ENCODE measurements around the gene B4GALNT4. TPM values are rescaled to one million over a fixed set of nuclear protein-coding genes. Genes with fewer than 3 reads are reported as not detected.
"Not testable (repeated sequence)": the region's sequence is repeated elsewhere in the genome, so short reads cannot be mapped to it uniquely, and the experiment has no call there.

B4GALNT4 gene
- total RNA-seq, 1 experiment from 2014 or later = 1.4 TPM

- DNase-seq (ENCODE audit: low read depth, low spot score); in situ Hi-C loops (cut with HindIII; ENCODE audit: low pct_unique_long_range_greater_than_20kb, low sequenced_read_pairs): not testable (repeated sequence)
Measured at GRCh38 chr11:333616-334263, 35.6 kb upstream of the B4GALNT4 start.

GRCh38 chr11:334264-334994 lies 34.9 kb upstream of the B4GALNT4 start:
- in situ Hi-C loops (cut with HindIII; ENCODE audit: low pct_unique_long_range_greater_than_20kb, low sequenced_read_pairs) = no loop called here
- DNase-seq (ENCODE audit: low read depth, low spot score) = no peak

- no peak for DNase-seq (ENCODE audit: low read depth, low spot score)
- in situ Hi-C loops (cut with HindIII; ENCODE audit: low pct_unique_long_range_greater_than_20kb, low sequenced_read_pairs) = no loop called here
Measured at GRCh38 chr11:335779-336658, 33.3 kb upstream of the B4GALNT4 start.

- DNase-seq (ENCODE audit: low read depth, low spot score) = no peak
- in situ Hi-C loops (cut with HindIII; ENCODE audit: low pct_unique_long_range_greater_than_20kb, low sequenced_read_pairs) = no loop called here
Measured at GRCh38 chr11:336659-337198, 32.6 kb upstream of the B4GALNT4 start.

GRCh38 chr11:337711-338110 lies 31.6 kb upstream of the B4GALNT4 start:
- no peak for DNase-seq (ENCODE audit: low read depth, low spot score)
- in situ Hi-C loops (cut with HindIII; ENCODE audit: low pct_unique_long_range_greater_than_20kb, low sequenced_read_pairs) = no loop called here

- in situ Hi-C loops (cut with HindIII; ENCODE audit: low pct_unique_long_range_greater_than_20kb, low sequenced_read_pairs) = no loop called here
- DNase-seq (ENCODE audit: low read depth, low spot score) = no peak
Measured at GRCh38 chr11:339963-340362, 29.3 kb upstream of the B4GALNT4 start.

- no peak for DNase-seq (ENCODE audit: low read depth, low spot score)
- in situ Hi-C loops (cut with HindIII; ENCODE audit: low pct_unique_long_range_greater_than_20kb, low sequenced_read_pairs) = no loop called here
Measured at GRCh38 chr11:340539-341512, 28.5 kb upstream of the B4GALNT4 start.

- DNase-seq (ENCODE audit: low read depth, low spot score) = peak; percentile 91
- in situ Hi-C loops (cut with HindIII; ENCODE audit: low pct_unique_long_range_greater_than_20kb, low sequenced_read_pairs) = no loop called here
Measured at GRCh38 chr11:342328-342727, 27.0 kb upstream of the B4GALNT4 start.

- in situ Hi-C loops (cut with HindIII; ENCODE audit: low pct_unique_long_range_greater_than_20kb, low sequenced_read_pairs) = no loop called here
- no peak for DNase-seq (ENCODE audit: low read depth, low spot score)
Measured at GRCh38 chr11:344836-345578, 24.3 kb upstream of the B4GALNT4 start.

- in situ Hi-C loops (cut with HindIII; ENCODE audit: low pct_unique_long_range_greater_than_20kb, low sequenced_read_pairs) = no loop called here
- no peak for DNase-seq (ENCODE audit: low read depth, low spot score)
Measured at GRCh38 chr11:346529-346928, 22.8 kb upstream of the B4GALNT4 start.

- DNase-seq (ENCODE audit: low read depth, low spot score); in situ Hi-C loops (cut with HindIII; ENCODE audit: low pct_unique_long_range_greater_than_20kb, low sequenced_read_pairs): not testable (repeated sequence)
Measured at GRCh38 chr11:349270-349954, 19.9 kb upstream of the B4GALNT4 start.

- in situ Hi-C loops (cut with HindIII; ENCODE audit: low pct_unique_long_range_greater_than_20kb, low sequenced_read_pairs); DNase-seq (ENCODE audit: low read depth, low spot score): not testable (repeated sequence)
Measured at GRCh38 chr11:350033-350722, 19.1 kb upstream of the B4GALNT4 start.

GRCh38 chr11:350723-351255 lies 18.5 kb upstream of the B4GALNT4 start:
- in situ Hi-C loops (cut with HindIII; ENCODE audit: low pct_unique_long_range_greater_than_20kb, low sequenced_read_pairs) = no loop called here
- DNase-seq (ENCODE audit: low read depth, low spot score) = no peak

GRCh38 chr11:351411-351810 lies 17.9 kb upstream of the B4GALNT4 start:
- in situ Hi-C loops (cut with HindIII; ENCODE audit: low pct_unique_long_range_greater_than_20kb, low sequenced_read_pairs) = no loop called here
- no peak for DNase-seq (ENCODE audit: low read depth, low spot score)

- in situ Hi-C loops (cut with HindIII; ENCODE audit: low pct_unique_long_range_greater_than_20kb, low sequenced_read_pairs) = no loop called here
- no peak for DNase-seq (ENCODE audit: low read depth, low spot score)
Measured at GRCh38 chr11:352456-353031, 16.8 kb upstream of the B4GALNT4 start.
